Measurements from ENCODE around the gene TMC7.

DNA sequence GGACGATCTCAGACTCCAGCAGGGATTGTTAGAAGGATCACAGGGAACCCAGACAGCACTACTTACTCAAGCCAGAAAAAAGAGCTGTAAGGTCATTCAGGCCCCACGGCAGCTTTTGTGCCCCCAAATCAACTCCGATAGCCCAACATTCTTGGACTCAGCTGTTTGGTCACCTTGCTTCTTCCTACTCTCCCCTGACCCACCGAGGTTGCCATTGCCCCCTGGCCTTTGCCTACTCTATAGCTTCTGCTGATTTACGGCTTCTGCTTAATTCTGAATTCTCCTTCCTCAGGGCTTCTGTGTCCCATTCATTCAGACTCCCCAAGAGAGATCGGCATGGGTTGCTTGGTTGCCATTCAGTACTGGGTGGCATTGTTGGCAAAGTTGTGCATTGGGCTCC, 121.4 kb downstream of the TMC7 start:
- no peak for TF ChIP-seq ZNF423 (tag by site-specific recombination; IDR thresholded peaks at IDR 0.05)
- no peak for TF ChIP-seq ZNF248 (tag by site-specific recombination; IDR thresholded peaks at IDR 0.05)
- TF ChIP-seq KLF16 (tag by site-specific recombination; IDR thresholded peaks at IDR 0.05), result no peak
- TF ChIP-seq ZNF48 (tag by site-specific recombination; IDR thresholded peaks at IDR 0.05), result no peak
- TF ChIP-seq, protein P1, sequence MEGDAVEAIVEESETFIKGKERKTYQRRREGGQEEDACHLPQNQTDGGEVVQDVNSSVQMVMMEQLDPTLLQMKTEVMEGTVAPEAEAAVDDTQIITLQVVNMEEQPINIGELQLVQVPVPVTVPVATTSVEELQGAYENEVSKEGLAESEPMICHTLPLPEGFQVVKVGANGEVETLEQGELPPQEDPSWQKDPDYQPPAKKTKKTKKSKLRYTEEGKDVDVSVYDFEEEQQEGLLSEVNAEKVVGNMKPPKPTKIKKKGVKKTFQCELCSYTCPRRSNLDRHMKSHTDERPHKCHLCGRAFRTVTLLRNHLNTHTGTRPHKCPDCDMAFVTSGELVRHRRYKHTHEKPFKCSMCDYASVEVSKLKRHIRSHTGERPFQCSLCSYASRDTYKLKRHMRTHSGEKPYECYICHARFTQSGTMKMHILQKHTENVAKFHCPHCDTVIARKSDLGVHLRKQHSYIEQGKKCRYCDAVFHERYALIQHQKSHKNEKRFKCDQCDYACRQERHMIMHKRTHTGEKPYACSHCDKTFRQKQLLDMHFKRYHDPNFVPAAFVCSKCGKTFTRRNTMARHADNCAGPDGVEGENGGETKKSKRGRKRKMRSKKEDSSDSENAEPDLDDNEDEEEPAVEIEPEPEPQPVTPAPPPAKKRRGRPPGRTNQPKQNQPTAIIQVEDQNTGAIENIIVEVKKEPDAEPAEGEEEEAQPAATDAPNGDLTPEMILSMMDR (tag by site-specific recombination; IDR thresholded peaks at IDR 0.05), result no peak
- no peak for TF ChIP-seq YY1 (tag by site-specific recombination; IDR thresholded peaks at IDR 0.05)
- TF ChIP-seq, protein P2, sequence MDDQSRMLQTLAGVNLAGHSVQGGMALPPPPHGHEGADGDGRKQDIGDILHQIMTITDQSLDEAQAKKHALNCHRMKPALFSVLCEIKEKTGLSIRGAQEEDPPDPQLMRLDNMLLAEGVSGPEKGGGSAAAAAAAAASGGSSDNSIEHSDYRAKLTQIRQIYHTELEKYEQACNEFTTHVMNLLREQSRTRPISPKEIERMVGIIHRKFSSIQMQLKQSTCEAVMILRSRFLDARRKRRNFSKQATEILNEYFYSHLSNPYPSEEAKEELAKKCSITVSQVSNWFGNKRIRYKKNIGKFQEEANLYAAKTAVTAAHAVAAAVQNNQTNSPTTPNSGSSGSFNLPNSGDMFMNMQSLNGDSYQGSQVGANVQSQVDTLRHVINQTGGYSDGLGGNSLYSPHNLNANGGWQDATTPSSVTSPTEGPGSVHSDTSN (CRISPR knock-in tag; IDR thresholded peaks at IDR 0.05), result no peak
- no peak for TF ChIP-seq HOXA7 (CRISPR knock-in tag; IDR thresholded peaks at IDR 0.05; ENCODE audit: borderline replicate concordance)
- TF ChIP-seq ZNF223 (tag by site-specific recombination; IDR thresholded peaks at IDR 0.05), result no peak
- TF ChIP-seq ZNF169 (tag by site-specific recombination; IDR thresholded peaks at IDR 0.05), result no peak
- TF ChIP-seq ZNF433 (tag by site-specific recombination; IDR thresholded peaks at IDR 0.05; ENCODE audit: low read depth), result no peak
- no peak for TF ChIP-seq ZNF707 (tag by site-specific recombination; IDR thresholded peaks at IDR 0.05)
- TF ChIP-seq ZBTB1 (tag by site-specific recombination; IDR thresholded peaks at IDR 0.05), result no peak
- no peak for TF ChIP-seq GFI1B (tag by site-specific recombination; IDR thresholded peaks at IDR 0.05)

All from HEK293 (cell line).